Smooth muscle cell (in vitro differentiated cells): ENCODE data around the gene ANO2. TPM values are rescaled to one million over a fixed set of nuclear protein-coding genes. Genes with fewer than 3 reads are reported as not detected.

ENCODE experiments used
- DNase-seq: peaks from one replicate; lab custom pipeline; 2025; ENCODE audit not compliant: unreplicated experiment; lab: John Stamatoyannopoulos, UW
- H2AFZ ChIP-seq: fragments of 200-600 bp; sonication (generic); 2 replicates; pipeline ENCODE4 v1.6.0; 2016; ENCODE audit warnings: antibody characterized with exemption, low read depth, mild to moderate bottlenecking
- H3F3A ChIP-seq: fragments of 200-600 bp; sonication (generic); 2 replicates; pipeline ENCODE4 v1.6.0; 2017; ENCODE audit warnings: antibody characterized with exemption, low read depth
- H3K27ac ChIP-seq: fragments of 200-600 bp; sonication (generic); 2 replicates; pipeline ENCODE4 v1.5.1; 2016; ENCODE audit warnings: low read depth, mild to moderate bottlenecking
- H3K27me3 ChIP-seq: fragments of 200-600 bp; sonication (generic); 2 replicates; pipeline ENCODE4 v1.6.1; 2016; ENCODE audit warnings: low read depth, mild to moderate bottlenecking
- H3K36me3 ChIP-seq: fragments of 200-600 bp; sonication (generic); 2 replicates; pipeline ENCODE4 v1.5.1; 2016; ENCODE audit warnings: low read depth
- H3K4me1 ChIP-seq: fragments of 200-600 bp; sonication (generic); 2 replicates; pipeline ENCODE4 v1.5.1; 2016; ENCODE audit warnings: low read depth
- H3K4me2 ChIP-seq: fragments of 200-600 bp; sonication (generic); 2 replicates; pipeline ENCODE4 v1.6.0; 2016; ENCODE audit warnings: mild to moderate bottlenecking
- H3K4me3 ChIP-seq: fragments of 200-600 bp; sonication (generic); 2 replicates; pipeline ENCODE4 v1.5.1; 2016; ENCODE audit warnings: mild to moderate bottlenecking
- H3K79me2 ChIP-seq: fragments of 200-600 bp; sonication (generic); 2 replicates; pipeline ENCODE4 v1.6.0; 2016; ENCODE audit warnings: low read depth, mild to moderate bottlenecking
- H3K9ac ChIP-seq: fragments of 200-600 bp; sonication (generic); 2 replicates; pipeline ENCODE4 v1.6.0; 2016; ENCODE audit warnings: low read depth
- H3K9me3 ChIP-seq: fragments of 200-600 bp; sonication (generic); replicated peaks from 2 replicates; pipeline ENCODE4 v1.5.1; 2016; ENCODE audit warnings: low read depth
- H4K20me1 ChIP-seq: fragments of 200-600 bp; sonication (generic); 2 replicates; pipeline ENCODE4 v1.6.0; 2016; ENCODE audit warnings: low read depth
- WGBS: methylation state at CpG from one replicate; pipeline ENCODE4 v1.1.7; 2016; ENCODE audit warnings: low lambda C conversion rate; 5-methylcytosine and 5-hydroxymethylcytosine counted together
- polyA plus RNA-seq: library from polyadenylated mRNA; unstranded; fragments of >200 nt; fragmentation: Nextera tagmentation; extraction: Ambion mirVana; gene quantifications from 2 replicates; pipeline ENCODE4 v1.2.1, GENCODE V29; 2016
- total RNA-seq: library from RNA; depleted of rRNA; stranded (reverse); fragments of >200 nt; gene quantifications from 2 replicates; pipeline ENCODE4 v1.2.3, GENCODE V29; 2014
- TF ChIP-seq, protein P1 (sequence below): fragments of 200-600 bp; sonication (generic); IDR thresholded peaks from 2 replicates; pipeline ENCODE4 v1.5.1; 2017; ENCODE audit warnings: borderline replicate concordance, mild to moderate bottlenecking, antibody characterized with exemption; ENCODE audit not compliant: insufficient read depth, poor library complexity, severe bottlenecking

The ANO2 gene
- total and polyA plus RNA-seq, 2 experiments from 2014 or later = 0.18 TPM; not detected in 1

DNA sequence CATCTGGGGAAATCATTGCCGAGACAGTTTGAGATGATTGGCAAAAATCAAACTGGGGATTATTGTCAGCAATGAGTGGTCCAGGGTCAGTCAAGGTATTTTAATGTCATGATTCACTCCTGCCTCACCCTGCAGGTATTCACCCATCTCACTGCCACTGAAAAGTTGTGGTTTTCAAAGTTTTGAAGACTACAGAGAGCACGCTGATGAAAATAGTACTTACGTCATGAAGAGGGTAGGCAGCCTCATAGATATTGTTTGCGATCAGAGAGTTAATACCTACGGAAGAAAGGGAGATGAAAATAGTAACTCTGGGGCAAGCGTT, 138.0 kb downstream of the ANO2 start:
- 75% methylated on average over 6 of the region's 6 CpGs for WGBS
- H3K27ac ChIP-seq = peak overlapping the region; percentile 55
- no peak overlapping the region for H3K4me3 ChIP-seq
- H3K9ac ChIP-seq = no peak overlapping the region
- H3F3A ChIP-seq = peaks cover 9% of the 10 kb centered on the region
- H3K27me3 ChIP-seq = peaks cover 20% of the 10 kb centered on the region
- H3K4me2 ChIP-seq = no peak overlapping the region
- H3K79me2 ChIP-seq = no peaks in the 10 kb centered on the region
- no peaks in the 10 kb centered on the region for H4K20me1 ChIP-seq
- no peaks in the 10 kb centered on the region for H3K9me3 ChIP-seq
- no peak overlapping the region for H2AFZ ChIP-seq
- TF ChIP-seq, protein P1, sequence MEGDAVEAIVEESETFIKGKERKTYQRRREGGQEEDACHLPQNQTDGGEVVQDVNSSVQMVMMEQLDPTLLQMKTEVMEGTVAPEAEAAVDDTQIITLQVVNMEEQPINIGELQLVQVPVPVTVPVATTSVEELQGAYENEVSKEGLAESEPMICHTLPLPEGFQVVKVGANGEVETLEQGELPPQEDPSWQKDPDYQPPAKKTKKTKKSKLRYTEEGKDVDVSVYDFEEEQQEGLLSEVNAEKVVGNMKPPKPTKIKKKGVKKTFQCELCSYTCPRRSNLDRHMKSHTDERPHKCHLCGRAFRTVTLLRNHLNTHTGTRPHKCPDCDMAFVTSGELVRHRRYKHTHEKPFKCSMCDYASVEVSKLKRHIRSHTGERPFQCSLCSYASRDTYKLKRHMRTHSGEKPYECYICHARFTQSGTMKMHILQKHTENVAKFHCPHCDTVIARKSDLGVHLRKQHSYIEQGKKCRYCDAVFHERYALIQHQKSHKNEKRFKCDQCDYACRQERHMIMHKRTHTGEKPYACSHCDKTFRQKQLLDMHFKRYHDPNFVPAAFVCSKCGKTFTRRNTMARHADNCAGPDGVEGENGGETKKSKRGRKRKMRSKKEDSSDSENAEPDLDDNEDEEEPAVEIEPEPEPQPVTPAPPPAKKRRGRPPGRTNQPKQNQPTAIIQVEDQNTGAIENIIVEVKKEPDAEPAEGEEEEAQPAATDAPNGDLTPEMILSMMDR = no peak
- DNase-seq = no peak
- peaks cover 12% of the 10 kb centered on the region for H3K4me1 ChIP-seq
- H3K36me3 ChIP-seq = no peaks in the 10 kb centered on the region

DNA sequence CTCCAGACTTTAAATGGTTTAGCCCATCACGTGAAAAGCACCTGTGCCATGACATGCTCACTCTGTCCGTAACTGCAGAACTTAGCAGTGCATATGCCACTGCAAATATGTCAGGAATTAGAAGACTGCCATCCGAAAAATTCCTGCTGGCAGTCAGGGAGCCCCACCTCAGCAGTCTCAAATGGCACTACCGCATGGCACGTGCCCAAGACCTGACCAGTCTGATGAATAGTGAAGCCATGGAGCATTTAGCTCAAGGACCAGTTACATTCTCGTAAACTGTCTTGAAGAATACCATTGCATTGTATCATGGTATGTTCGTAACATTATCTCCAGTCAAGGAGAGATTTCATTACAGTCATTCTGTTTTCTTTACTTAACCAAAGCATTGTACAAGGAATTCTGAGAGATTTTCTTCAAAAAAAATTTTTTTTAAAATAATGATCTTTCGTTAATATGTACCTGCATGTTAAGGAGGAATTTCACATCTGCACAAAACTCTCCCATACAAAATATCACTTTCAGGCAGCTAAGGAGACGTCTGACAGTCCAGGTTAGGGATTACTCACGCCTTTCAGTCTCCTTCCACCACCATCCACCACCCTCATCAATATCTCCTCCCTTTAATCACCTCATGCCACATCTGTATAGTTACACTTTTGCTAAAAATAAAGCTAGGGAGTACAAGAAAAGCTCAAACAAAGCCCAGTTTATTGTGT, 138.5 kb downstream of the ANO2 start:
- H4K20me1 ChIP-seq = no peaks in the 10 kb centered on the region
- peaks cover 9% of the 10 kb centered on the region for H3F3A ChIP-seq
- H3K4me3 ChIP-seq = no peak overlapping the region
- peak overlapping the region; percentile 55 for H3K27ac ChIP-seq
- WGBS = 79% methylated on average over 10 of the region's 10 CpGs
- H3K4me1 ChIP-seq = peaks cover 12% of the 10 kb centered on the region
- H3K79me2 ChIP-seq = no peaks in the 10 kb centered on the region
- H3K27me3 ChIP-seq = peaks cover 25% of the 10 kb centered on the region
- no peaks in the 10 kb centered on the region for H3K9me3 ChIP-seq
- no peaks in the 10 kb centered on the region for H3K36me3 ChIP-seq
- no peak for DNase-seq
- no peak overlapping the region for H3K9ac ChIP-seq
- H3K4me2 ChIP-seq = no peak overlapping the region
- TF ChIP-seq, protein P1 = no peak
- H2AFZ ChIP-seq = no peak overlapping the region

DNA sequence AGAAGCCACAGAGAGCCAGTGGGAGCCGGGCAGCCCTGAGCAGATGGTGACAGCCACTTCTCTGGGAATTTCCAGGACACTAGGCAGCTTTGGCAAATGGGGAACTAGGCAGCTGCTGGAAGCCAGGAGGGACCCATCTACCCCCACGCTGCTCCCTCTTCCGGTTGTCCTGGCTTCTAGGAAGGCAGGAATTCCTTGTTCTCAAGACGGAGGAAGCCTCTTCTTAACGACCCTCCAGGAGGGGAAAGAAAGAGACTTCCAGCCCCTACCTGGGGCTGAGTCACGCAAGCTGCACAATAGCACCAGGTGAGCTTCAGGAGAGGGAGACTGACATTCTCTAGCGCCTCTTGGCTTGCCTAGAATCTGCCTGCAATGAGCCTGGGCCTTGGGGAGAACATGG, 141.5 kb downstream of the ANO2 start:
- Histone ChIP-seq H2AFZ (no peak overlapping the region), H3K27ac (no peak overlapping the region), H3K4me3 (no peak overlapping the region), H4K20me1 (no peaks in the 10 kb centered on the region), H3K9me3 (no peaks in the 10 kb centered on the region), H3K36me3 (no peaks in the 10 kb centered on the region), H3K4me2 (no peak overlapping the region), H3K9ac (no peak overlapping the region), H3F3A (no peaks in the 10 kb centered on the region), H3K4me1 (peaks cover 3% of the 10 kb centered on the region), H3K27me3 (peaks cover 28% of the 10 kb centered on the region), H3K79me2 (no peaks in the 10 kb centered on the region)
- DNase-seq = no peak
- 72% methylated on average over 7 of the region's 7 CpGs for WGBS
- TF ChIP-seq, protein P1 = no peak
